ENCODE data around the gene CASS4. TPM values are rescaled to one million over a fixed set of nuclear protein-coding genes. Genes with fewer than 3 reads are reported as not detected.

CASS4 gene
- total and polyA plus RNA-seq, 9 of the 15 experiments (the other 6 are each of a cell fraction or from before 2014, with no cell fraction given): 8.1 to 53.8 (median 26.7) TPM

DNA sequence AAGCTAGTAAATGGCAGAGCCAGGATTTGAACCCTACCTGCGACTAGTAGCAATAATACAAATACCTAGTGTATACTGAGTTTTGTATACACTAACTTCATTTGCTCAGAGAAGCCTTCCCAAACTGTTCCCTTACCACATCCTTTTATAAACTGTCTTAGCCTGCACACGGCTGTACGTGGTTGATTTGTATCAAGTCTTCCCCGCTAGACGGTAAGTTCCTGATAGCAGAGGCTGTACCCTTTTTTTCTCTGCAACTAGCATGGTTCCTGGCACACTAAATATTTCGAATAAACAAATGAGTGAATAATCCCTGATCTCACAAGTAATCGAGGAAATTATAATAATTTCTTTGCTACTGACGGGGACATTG, 57.0 kb downstream of the CASS4 start:
- Histone ChIP-seq H3K27ac (ENCODE audit: extremely low read depth, low read depth, low read length) (peak overlapping the region; percentile 74), H3K4me2 (ENCODE audit: insufficient read depth, low read length) (peak overlapping the region; percentile 86), H2AFZ (ENCODE audit: low read depth, low read length) (peak overlapping the region; percentile 82), H3K9ac (ENCODE audit: insufficient read depth in 1 of 2, low read depth in 2 of 2, low read length in 2 of 2) (peak overlapping the region; percentile 88 to 92; a peak in 3 of 4 replicates), H3K9me1 (ENCODE audit: control insufficient read depth, insufficient read depth, low read length) (no peaks in the 10 kb centered on the region), H3K36me3 (ENCODE audit: control insufficient read depth, insufficient read depth, low read length) (peaks cover 27% of the 10 kb centered on the region), H3K27me3 (ENCODE audit: control insufficient read depth in 2 of 2, insufficient read depth in 2 of 2, low read length in 2 of 2) (no peaks in the 10 kb centered on the region), H3K4me1 (replicated peaks in 1 of 2; ENCODE audit: control insufficient read depth in 2 of 2, insufficient read depth in 2 of 2, low read length in 2 of 2) (peaks cover 3 to 6% of the 10 kb centered on the region in 2 experiments; a peak in 4 of 5 replicates), H3K79me2 (ENCODE audit: control insufficient read depth, insufficient read depth, low read length) (peaks cover 27% of the 10 kb centered on the region), H3K4me3 (peak overlapping the region; percentile 88), H3K9me3 (replicated peaks; ENCODE audit: control insufficient read depth, insufficient read depth, low read depth, low read length) (no peaks in the 10 kb centered on the region), H4K20me1 (replicated peaks; ENCODE audit: control insufficient read depth, insufficient read depth, low read length) (no peaks in the 10 kb centered on the region)
- FAIRE-seq: no peak
- no peak for TF ChIP-seq TCF7L2 (IDR thresholded peaks at IDR 0.05; ENCODE audit: low read depth, low read length)
- no peak for TF ChIP-seq RBM25 (IDR thresholded peaks at IDR 0.05; ENCODE audit: low read depth, low read length, severe bottlenecking)
- no peak for TF ChIP-seq XRCC3 (IDR thresholded peaks at IDR 0.05)
- TF ChIP-seq, protein P1, sequence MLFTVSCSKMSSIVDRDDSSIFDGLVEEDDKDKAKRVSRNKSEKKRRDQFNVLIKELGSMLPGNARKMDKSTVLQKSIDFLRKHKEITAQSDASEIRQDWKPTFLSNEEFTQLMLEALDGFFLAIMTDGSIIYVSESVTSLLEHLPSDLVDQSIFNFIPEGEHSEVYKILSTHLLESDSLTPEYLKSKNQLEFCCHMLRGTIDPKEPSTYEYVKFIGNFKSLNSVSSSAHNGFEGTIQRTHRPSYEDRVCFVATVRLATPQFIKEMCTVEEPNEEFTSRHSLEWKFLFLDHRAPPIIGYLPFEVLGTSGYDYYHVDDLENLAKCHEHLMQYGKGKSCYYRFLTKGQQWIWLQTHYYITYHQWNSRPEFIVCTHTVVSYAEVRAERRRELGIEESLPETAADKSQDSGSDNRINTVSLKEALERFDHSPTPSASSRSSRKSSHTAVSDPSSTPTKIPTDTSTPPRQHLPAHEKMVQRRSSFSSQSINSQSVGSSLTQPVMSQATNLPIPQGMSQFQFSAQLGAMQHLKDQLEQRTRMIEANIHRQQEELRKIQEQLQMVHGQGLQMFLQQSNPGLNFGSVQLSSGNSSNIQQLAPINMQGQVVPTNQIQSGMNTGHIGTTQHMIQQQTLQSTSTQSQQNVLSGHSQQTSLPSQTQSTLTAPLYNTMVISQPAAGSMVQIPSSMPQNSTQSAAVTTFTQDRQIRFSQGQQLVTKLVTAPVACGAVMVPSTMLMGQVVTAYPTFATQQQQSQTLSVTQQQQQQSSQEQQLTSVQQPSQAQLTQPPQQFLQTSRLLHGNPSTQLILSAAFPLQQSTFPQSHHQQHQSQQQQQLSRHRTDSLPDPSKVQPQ (CRISPR knock-in tag; IDR thresholded peaks at IDR 0.05; ENCODE audit: borderline replicate concordance): no peak
- no peak for TF ChIP-seq XRCC5 (IDR thresholded peaks at IDR 0.05; ENCODE audit: low read depth, low read length)
- TF ChIP-seq, protein P2, sequence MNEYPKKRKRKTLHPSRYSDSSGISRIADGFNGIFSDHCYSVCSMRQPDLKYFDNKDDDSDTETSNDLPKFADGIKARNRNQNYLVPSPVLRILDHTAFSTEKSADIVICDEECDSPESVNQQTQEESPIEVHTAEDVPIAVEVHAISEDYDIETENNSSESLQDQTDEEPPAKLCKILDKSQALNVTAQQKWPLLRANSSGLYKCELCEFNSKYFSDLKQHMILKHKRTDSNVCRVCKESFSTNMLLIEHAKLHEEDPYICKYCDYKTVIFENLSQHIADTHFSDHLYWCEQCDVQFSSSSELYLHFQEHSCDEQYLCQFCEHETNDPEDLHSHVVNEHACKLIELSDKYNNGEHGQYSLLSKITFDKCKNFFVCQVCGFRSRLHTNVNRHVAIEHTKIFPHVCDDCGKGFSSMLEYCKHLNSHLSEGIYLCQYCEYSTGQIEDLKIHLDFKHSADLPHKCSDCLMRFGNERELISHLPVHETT (CRISPR knock-in tag; conservative IDR thresholded peaks at IDR 0.05 in 1 of 2, IDR thresholded peaks at IDR 0.05 in 1 of 2): no peak
- TF ChIP-seq, protein P3, sequence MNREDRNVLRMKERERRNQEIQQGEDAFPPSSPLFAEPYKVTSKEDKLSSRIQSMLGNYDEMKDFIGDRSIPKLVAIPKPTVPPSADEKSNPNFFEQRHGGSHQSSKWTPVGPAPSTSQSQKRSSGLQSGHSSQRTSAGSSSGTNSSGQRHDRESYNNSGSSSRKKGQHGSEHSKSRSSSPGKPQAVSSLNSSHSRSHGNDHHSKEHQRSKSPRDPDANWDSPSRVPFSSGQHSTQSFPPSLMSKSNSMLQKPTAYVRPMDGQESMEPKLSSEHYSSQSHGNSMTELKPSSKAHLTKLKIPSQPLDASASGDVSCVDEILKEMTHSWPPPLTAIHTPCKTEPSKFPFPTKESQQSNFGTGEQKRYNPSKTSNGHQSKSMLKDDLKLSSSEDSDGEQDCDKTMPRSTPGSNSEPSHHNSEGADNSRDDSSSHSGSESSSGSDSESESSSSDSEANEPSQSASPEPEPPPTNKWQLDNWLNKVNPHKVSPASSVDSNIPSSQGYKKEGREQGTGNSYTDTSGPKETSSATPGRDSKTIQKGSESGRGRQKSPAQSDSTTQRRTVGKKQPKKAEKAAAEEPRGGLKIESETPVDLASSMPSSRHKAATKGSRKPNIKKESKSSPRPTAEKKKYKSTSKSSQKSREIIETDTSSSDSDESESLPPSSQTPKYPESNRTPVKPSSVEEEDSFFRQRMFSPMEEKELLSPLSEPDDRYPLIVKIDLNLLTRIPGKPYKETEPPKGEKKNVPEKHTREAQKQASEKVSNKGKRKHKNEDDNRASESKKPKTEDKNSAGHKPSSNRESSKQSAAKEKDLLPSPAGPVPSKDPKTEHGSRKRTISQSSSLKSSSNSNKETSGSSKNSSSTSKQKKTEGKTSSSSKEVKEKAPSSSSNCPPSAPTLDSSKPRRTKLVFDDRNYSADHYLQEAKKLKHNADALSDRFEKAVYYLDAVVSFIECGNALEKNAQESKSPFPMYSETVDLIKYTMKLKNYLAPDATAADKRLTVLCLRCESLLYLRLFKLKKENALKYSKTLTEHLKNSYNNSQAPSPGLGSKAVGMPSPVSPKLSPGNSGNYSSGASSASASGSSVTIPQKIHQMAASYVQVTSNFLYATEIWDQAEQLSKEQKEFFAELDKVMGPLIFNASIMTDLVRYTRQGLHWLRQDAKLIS (CRISPR knock-in tag; IDR thresholded peaks at IDR 0.05): no peak
- TF ChIP-seq CHD4 (IDR thresholded peaks at IDR 0.05; ENCODE audit: insufficient read depth, insufficient replicate concordance, low read depth, low read length, poor library complexity, severe bottlenecking): no peak
- in situ Hi-C loops (cut with MboI) (no loop called here), intact Hi-C loops (cut with micrococcal nuclease) (loop anchor here (2.0 to 5.0 kb wide), 2 partner anchors 57 to 68 kb away; partner anchors contain the start of gene CASS4)
- CTCF ChIA-PET (ENCODE audit: low intra/inter-chr PET ratio): no interaction called here
- BruUV-seq (replicated peaks): no TSS peak
- ATAC-seq: no peak
- POLR2A ChIA-PET: interaction anchor here (0.7 to 2.0 kb wide), 6 partner anchors 10 to 57 kb away, joined by 3 to 6 read pairs (median 3); partner anchors contain the start of gene CASS4
- WGBS (ENCODE audit: insufficient coverage, low coverage, missing lambda C conversion rate): 0% methylated on average over 8 of the region's 8 CpGs
- DNase-seq (ENCODE audit: extremely low read depth in 1 of 4, low spot score in 3 of 4): no peak
